GM12878 (cell line): Measurements from ENCODE around the gene AGBL2. TPM values are rescaled to one million over a fixed set of nuclear protein-coding genes. Genes with fewer than 3 reads are reported as not detected.

Experiments used
- ATAC-seq: fragments of 200-7000 bp; cut with Tn5 transposase; 3 replicates; pipeline ENCODE4 v1.9.1; 2020; ENCODE audit warnings: mild to moderate bottlenecking, moderate library complexity
- BruUV-seq: library from RNA; stranded (reverse); fragments of 400-500 nt; replicated peaks from 2 replicates; lab custom pipeline; 2021; lab: Mats Ljungman, UMichigan
- CTCF ChIA-PET: fragments of 300-600 bp; sonication (Branson Sonifier 250); formaldehyde crosslinking; extraction: SDS; loops from one replicate; lab custom pipeline; 2021; ENCODE audit warnings: inconsistent platforms; lab: Yijun Ruan, JAX
- POLR2A ChIA-PET: fragments of 350-600 bp; formaldehyde crosslinking; extraction: SDS; loops from one replicate; lab custom pipeline; 2021; ENCODE audit warnings: inconsistent platforms; lab: Charles Lee
- RAD21 ChIA-PET: fragments of 300-600 bp; sonication (Branson Sonifier 250); formaldehyde crosslinking; loops from one replicate; lab custom pipeline; 2023; ENCODE audit warnings: antibody characterized with exemption; ENCODE audit not compliant: unreplicated experiment; lab: Charles Lee
- SMC1A ChIA-PET: fragments of 300-600 bp; sonication (Branson Sonifier 250); formaldehyde crosslinking; loops from one replicate; lab custom pipeline; 2023; ENCODE audit not compliant: unreplicated experiment, uncharacterized antibody; lab: Charles Lee
- DNase-seq: peaks from one replicate; pipeline ENCODE4 v3.0.0-alpha.2; 2011; ENCODE audit warnings: low read depth, low spot score
- FAIRE-seq: peaks from 3 replicates; lab custom pipeline; 2011; peaks lifted over from hg19 to GRCh38; lab: Jason Lieb, UNC
- H2AFZ ChIP-seq: 2 replicates; pipeline ENCODE4 v1.6.0; 2011; ENCODE audit warnings: low read depth, low read length, control low read depth; ENCODE audit not compliant: control insufficient read depth
- H3K27ac ChIP-seq: 2 replicates; pipeline ENCODE4 v1.5.1; 2011; ENCODE audit warnings: control low read depth; ENCODE audit not compliant: control insufficient read depth, insufficient read depth
- H3K27me3 ChIP-seq, 2 experiments: replicated peaks in 1 of 2; 2 replicates each; pipeline versions ENCODE4 v1.6.0 to v1.6.1; 2011; ENCODE audit warnings: low read length in 1 of 2; ENCODE audit not compliant: control insufficient read depth in 2 of 2, insufficient read depth in 2 of 2
- H3K36me3 ChIP-seq, 2 experiments: 2 replicates each; pipeline ENCODE4 v1.5.1; 2011; ENCODE audit warnings: low read length in 1 of 2; ENCODE audit not compliant: control insufficient read depth in 2 of 2, insufficient read depth in 2 of 2
- H3K4me1 ChIP-seq: 2 replicates; pipeline ENCODE4 v1.6.1; 2011; ENCODE audit warnings: mild to moderate bottlenecking, low read length, moderate library complexity, mixed read lengths; ENCODE audit not compliant: control insufficient read depth, insufficient read depth
- H3K4me2 ChIP-seq: 2 replicates; pipeline ENCODE4 v1.6.0; 2011; ENCODE audit warnings: control low read depth; ENCODE audit not compliant: control insufficient read depth, insufficient read depth
- H3K4me3 ChIP-seq: fragments of 200-600 bp; sonication (generic); 2 replicates; pipeline ENCODE4 v1.5.1; 2016
- H3K79me2 ChIP-seq: 2 replicates; pipeline ENCODE4 v1.6.0; 2011; ENCODE audit warnings: low read length; ENCODE audit not compliant: control insufficient read depth, insufficient read depth
- H3K9ac ChIP-seq: 2 replicates; pipeline ENCODE4 v1.8.0; 2011; ENCODE audit warnings: low read length, control low read depth, mixed read lengths; ENCODE audit not compliant: control insufficient read depth, insufficient read depth
- H3K9me3 ChIP-seq: replicated peaks from 3 replicates; pipeline ENCODE4 v1.5.1; 2011; ENCODE audit warnings: mild to moderate bottlenecking, low read length; ENCODE audit not compliant: control insufficient read depth, insufficient read depth
- H4K20me1 ChIP-seq: 2 replicates; pipeline ENCODE4 v1.6.0; 2011; ENCODE audit not compliant: control insufficient read depth, insufficient read depth
- ATF7 ChIP-seq: fragments of 450-650 bp; IDR thresholded peaks from 2 replicates; pipeline ENCODE4 v1.6.1; 2016; ENCODE audit warnings: low read depth, mild to moderate bottlenecking
- CHD2 ChIP-seq: IDR thresholded peaks from 2 replicates; pipeline ENCODE4 v1.6.1; 2011; ENCODE audit warnings: low read depth, low read length, improper control_type of control experiment, borderline replicate concordance
- CUX1 ChIP-seq: IDR thresholded peaks from 2 replicates; pipeline ENCODE4 v1.6.1; 2012; ENCODE audit warnings: improper control_type of control experiment, low read depth, low read length; ENCODE audit not compliant: insufficient replicate concordance
- DPF2 ChIP-seq: fragments of 450-650 bp; IDR thresholded peaks from 2 replicates; pipeline ENCODE4 v1.6.1; 2017; ENCODE audit warnings: mild to moderate bottlenecking
- E2F4 ChIP-seq: IDR thresholded peaks from 2 replicates; pipeline ENCODE4 v1.6.1; 2012; ENCODE audit warnings: low read depth, low read length, improper control_type of control experiment
- E2F8 ChIP-seq: fragments of 450-650 bp; IDR thresholded peaks from 2 replicates; pipeline ENCODE4 v1.6.1; 2018; ENCODE audit warnings: mild to moderate bottlenecking, low read depth, moderate library complexity; ENCODE audit not compliant: partially characterized antibody
- EP300 ChIP-seq, 2 experiments: fragments of 150-350 bp in 1 of 2; IDR thresholded peaks; 2 replicates each; pipeline ENCODE4 v1.6.1; 2011 to 2012; ENCODE audit warnings: low read depth in 2 of 2, low read length in 2 of 2, borderline replicate concordance in 1 of 2, improper control_type of control experiment in 1 of 2, inconsistent platforms in 1 of 2; ENCODE audit not compliant: control insufficient read depth in 1 of 2
- FOS ChIP-seq: IDR thresholded peaks from 3 replicates; pipeline ENCODE4 v1.6.1; 2011; ENCODE audit warnings: borderline replicate concordance; ENCODE audit not compliant: insufficient read length; ENCODE audit errors: extremely low read depth
- GABPA ChIP-seq: IDR thresholded peaks from 2 replicates; pipeline ENCODE4 v1.6.1; 2014; ENCODE audit warnings: antibody characterized with exemption, low read depth, mild to moderate bottlenecking, inconsistent platforms
- IKZF2 ChIP-seq, 2 experiments: fragments of 450-650 bp; IDR thresholded peaks; 2 replicates each; pipeline ENCODE4 v1.6.1; 2017; ENCODE audit warnings: mild to moderate bottlenecking in 2 of 2, moderate library complexity in 2 of 2
- MYC ChIP-seq: IDR thresholded peaks from 2 replicates; pipeline ENCODE4 v1.6.1; 2011; ENCODE audit warnings: mild to moderate bottlenecking, low read length, moderate library complexity, inconsistent platforms; ENCODE audit not compliant: insufficient read depth, insufficient replicate concordance, insufficient read length, severe bottlenecking
- NFXL1 ChIP-seq: fragments of 450-650 bp; IDR thresholded peaks from 2 replicates; pipeline ENCODE4 v1.6.1; 2017; ENCODE audit warnings: antibody characterized with exemption, mild to moderate bottlenecking, borderline replicate concordance
- NFYA ChIP-seq: IDR thresholded peaks from 2 replicates; pipeline ENCODE4 v1.6.1; 2011; ENCODE audit warnings: low read depth, mild to moderate bottlenecking, low read length, improper control_type of control experiment, borderline replicate concordance
- PML ChIP-seq: IDR thresholded peaks from 2 replicates; pipeline ENCODE4 v1.6.1; 2012; ENCODE audit warnings: low read length, inconsistent platforms
- RBBP5 ChIP-seq: fragments of 200-600 bp; sonication (generic); conservative IDR thresholded peaks from 2 replicates; pipeline ENCODE4 v1.6.1; 2016
- SPI1 ChIP-seq: IDR thresholded peaks from 2 replicates; pipeline ENCODE4 v1.6.1; 2011; ENCODE audit warnings: low read depth, mild to moderate bottlenecking, low read length, moderate library complexity, borderline replicate concordance; ENCODE audit not compliant: insufficient read depth
- ZNF24 ChIP-seq: fragments of 450-650 bp; IDR thresholded peaks from 2 replicates; pipeline ENCODE4 v1.6.1; 2017; ENCODE audit warnings: antibody characterized with exemption, mild to moderate bottlenecking
- WGBS: methylation state at CpG from one replicate; pipeline ENCODE4 v1.1.6; 2016; ENCODE audit warnings: low lambda C conversion rate; ENCODE audit not compliant: insufficient replicate concordance, insufficient coverage; ENCODE audit errors: missing lambda C conversion rate; 5-methylcytosine and 5-hydroxymethylcytosine counted together
- in situ Hi-C: fragments of 300-500 bp; cut with MboI; formaldehyde crosslinking; loops from 9 replicates; pipeline ENCODE4 v1.14.3; 2018; ENCODE audit warnings: mixed read lengths
- intact Hi-C: fragments of 100-400 bp; cut with micrococcal nuclease; formaldehyde crosslinking; loops from one replicate; pipeline ENCODE4 v1.14.2; 2022; ENCODE audit not compliant: unreplicated experiment
- polyA plus RNA-seq, 11 experiments: library from polyadenylated mRNA; depleted of rRNA in 4 of 11; unstranded in 6 of 11; stranded (reverse) in 5 of 11; fragments of >200 nt; fragmentation: Nextera tagmentation in 4 of 11; fragmentation: Illumina TruSeq in 1 of 11; extraction: Ambion mirVana in 4 of 11; extraction: Trizol in 1 of 11; gene quantifications; 1 replicate in 1 of 11; 2 replicates in 10 of 11; pipeline versions ENCODE4 v1.2.1 to v1.2.3, GENCODE V29; 2011 to 2016; ENCODE audit warnings: inconsistent platforms in 2 of 11, missing spikeins in 2 of 11, low read depth in 1 of 11
- total RNA-seq, 4 experiments: library from RNA; depleted of rRNA in 3 of 4; stranded (reverse); fragments of >200 nt in 3 of 4; fragmentation: Illumina TruSeq in 1 of 4; extraction: Trizol in 1 of 4; gene quantifications; 2 replicates each; pipeline versions ENCODE4 v1.2.1 to v1.2.3, GENCODE V29; 2013 to 2021

AGBL2 gene
- total and polyA plus RNA-seq, 10 of the 15 experiments (the other 5 are each of a cell fraction or from before 2014, with no cell fraction given): 0.93 to 12.2 (median 2.9) TPM

GRCh38 chr11:47659276-47659675 lies 55.9 kb downstream of the AGBL2 start:
- 89% methylated on average over 4 of the region's 4 CpGs for WGBS
- H3K4me2 ChIP-seq: no peak overlapping the region
- no peak overlapping the region for H3K27ac ChIP-seq
- no peak for FAIRE-seq
- RAD21 ChIA-PET: no interaction called here
- no TSS peak for BruUV-seq
- intact Hi-C loops (no loop called here), in situ Hi-C loops (no loop called here)
- H3K79me2 ChIP-seq: no peaks in the 10 kb centered on the region
- no peaks in the 10 kb centered on the region for H3K9me3 ChIP-seq
- POLR2A ChIA-PET: no interaction called here
- H3K36me3 ChIP-seq: no peaks in the 10 kb centered on the region
- no peak overlapping the region for H3K9ac ChIP-seq
- H2AFZ ChIP-seq: no peak overlapping the region
- SMC1A ChIA-PET: no interaction called here
- no peaks in the 10 kb centered on the region for H3K27me3 ChIP-seq
- no peak for ATAC-seq
- H4K20me1 ChIP-seq: no peaks in the 10 kb centered on the region
- H3K4me3 ChIP-seq: no peak overlapping the region
- DNase-seq: no peak
- no peaks in the 10 kb centered on the region for H3K4me1 ChIP-seq
- CTCF ChIA-PET: no interaction called here
- no peak for TF ChIP-seq ZNF24
- no peak for TF ChIP-seq CUX1
- no peak for TF ChIP-seq IKZF2 (IDR thresholded peaks at IDR 0.05)
- no peak for TF ChIP-seq NFXL1
- TF ChIP-seq NFYA: no peak
- no peak for TF ChIP-seq E2F4
- no peak for TF ChIP-seq MYC
- no peak for TF ChIP-seq SPI1
- no peak for TF ChIP-seq ATF7
- TF ChIP-seq RBBP5: no peak
- TF ChIP-seq DPF2: no peak
- no peak for TF ChIP-seq EP300 (IDR thresholded peaks at IDR 0.05; ENCODE audit: borderline replicate concordance in 1 of 2, control insufficient read depth in 1 of 2, low read depth in 2 of 2, low read length in 2 of 2)
- TF ChIP-seq E2F8: no peak
- no peak for TF ChIP-seq FOS
- TF ChIP-seq PML: no peak
- TF ChIP-seq GABPA: no peak
- TF ChIP-seq CHD2: no peak
